Endothelial cell of umbilical vein (primary cell): ENCODE results near the gene CYBRD1.

Experiments
- CTCF ChIP-seq, 2 donors: IDR thresholded peaks; 1 replicate in 1 of 2; 2 replicates in 1 of 2; pipeline ENCODE4 v1.5.1; 2011; ENCODE audit warnings: low read length in 2 of 2, mild to moderate bottlenecking in 2 of 2, moderate library complexity in 2 of 2, control low read depth in 1 of 2, inconsistent platforms in 1 of 2, low read depth in 1 of 2; ENCODE audit not compliant: insufficient read depth in 1 of 2; ENCODE audit errors: extremely low read depth in 1 of 2
- EZH2 ChIP-seq: IDR thresholded peaks from 2 replicates; pipeline ENCODE4 v1.6.1; 2012; ENCODE audit warnings: borderline replicate concordance, low read depth, mild to moderate bottlenecking, moderate library complexity, low read length, inconsistent platforms; ENCODE audit not compliant: severe bottlenecking
- GATA2 ChIP-seq: IDR thresholded peaks from 2 replicates; pipeline ENCODE4 v1.7.0; 2011; ENCODE audit warnings: low read depth, mild to moderate bottlenecking, moderate library complexity, mixed read lengths, low read length; ENCODE audit not compliant: insufficient read length, insufficient read depth
- MYC ChIP-seq: IDR thresholded peaks from one replicate; pipeline ENCODE4 v1.6.1; 2011; ENCODE audit warnings: mild to moderate bottlenecking, low read depth, low read length
- POLR2A ChIP-seq: IDR thresholded peaks from 2 replicates; pipeline ENCODE4 v1.6.1; 2012; ENCODE audit warnings: low read depth, mild to moderate bottlenecking, control low read depth, low read length
- POLR2AphosphoS5 ChIP-seq: IDR thresholded peaks from 2 replicates; pipeline ENCODE4 v1.6.1; 2012; ENCODE audit warnings: low read depth, mild to moderate bottlenecking, control low read depth, low read length, moderate library complexity; ENCODE audit not compliant: insufficient read depth

DNA sequence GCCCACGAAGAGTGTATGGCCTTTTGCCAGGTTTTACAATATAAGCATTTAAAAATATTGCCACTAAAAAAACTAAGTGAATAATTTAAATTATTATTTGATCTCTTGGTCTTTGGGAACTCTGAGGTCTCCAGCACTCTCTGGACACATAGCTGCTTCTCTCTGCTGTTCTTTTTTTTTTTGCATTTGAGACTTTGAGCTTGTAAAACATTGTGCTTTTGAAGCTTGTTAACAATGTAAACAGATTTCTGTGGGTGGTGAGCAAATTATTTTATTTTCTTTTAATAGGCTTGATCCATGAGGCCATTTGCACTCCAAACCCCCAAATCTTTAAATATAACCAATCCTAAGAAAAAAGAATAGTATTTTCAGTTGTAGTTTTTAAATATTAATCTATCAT, 46.3 kb upstream of the CYBRD1 start:
- no peak for TF ChIP-seq CTCF (IDR thresholded peaks at IDR 0.05; ENCODE audit: extremely low read depth in 1 of 2, insufficient read depth in 1 of 2, low read depth in 1 of 2, low read length in 2 of 2)
- no peak for TF ChIP-seq POLR2AphosphoS5
- TF ChIP-seq POLR2A = no peak
- no peak for TF ChIP-seq GATA2
- no peak for TF ChIP-seq EZH2
- TF ChIP-seq MYC = no peak
